Cardiac muscle cell (in vitro differentiated cells and primary cell): ENCODE data around the gene PDSS2. TPM values are rescaled to one million over a fixed set of nuclear protein-coding genes. Genes with fewer than 3 reads are reported as not detected.

Experiments used
- DNase-seq, 2 donors: peaks; one replicate each; pipeline versions ENCODE4 v3.0.0 to v3.0.0-alpha.2; 2010 to 2017; ENCODE audit warnings: low read depth in 1 of 2, low spot score in 1 of 2
- H3K27ac ChIP-seq: fragments of 200-600 bp; sonication (generic); 2 replicates; pipeline ENCODE4 v1.5.1; 2016
- H3K27me3 ChIP-seq: fragments of 200-600 bp; sonication (generic); 2 replicates; pipeline ENCODE4 v1.6.0; 2016; ENCODE audit warnings: control low read depth
- H3K36me3 ChIP-seq: fragments of 200-600 bp; sonication (generic); 2 replicates; pipeline ENCODE4 v1.5.1; 2016; ENCODE audit warnings: control low read depth
- H3K4me1 ChIP-seq: fragments of 200-600 bp; sonication (generic); 2 replicates; pipeline ENCODE4 v1.8.1; 2017; ENCODE audit warnings: low read depth, mild to moderate bottlenecking, mixed run types
- H3K4me3 ChIP-seq: fragments of 200-600 bp; sonication (generic); 2 replicates; pipeline ENCODE4 v1.5.1; 2016; ENCODE audit warnings: mild to moderate bottlenecking
- H3K9me3 ChIP-seq: fragments of 200-600 bp; sonication (generic); 2 replicates; pipeline ENCODE4 v1.5.1; 2017; ENCODE audit warnings: low read depth, mild to moderate bottlenecking, control low read depth
- CTCF ChIP-seq: IDR thresholded peaks from 2 replicates; pipeline ENCODE4 v1.5.1; 2012; ENCODE audit warnings: low read depth, mild to moderate bottlenecking, low read length
- polyA plus RNA-seq: library from polyadenylated mRNA; unstranded; fragments of >200 nt; fragmentation: Nextera tagmentation; extraction: Ambion mirVana; gene quantifications from 2 replicates; pipeline ENCODE4 v1.2.1, GENCODE V29; 2016
- total RNA-seq: library from RNA; depleted of rRNA; stranded (reverse); fragments of >200 nt; gene quantifications from 2 replicates; pipeline ENCODE4 v1.2.3, GENCODE V29; 2016

PDSS2 gene
- total and polyA plus RNA-seq, 2 experiments from 2014 or later = 12.3 to 19.4 TPM

GRCh38 chr6:107421696-107422256 is 37.6 kb downstream of the PDSS2 start:
- H3K36me3 ChIP-seq = no peaks in the 10 kb centered on the region
- no peak overlapping the region for H3K4me3 ChIP-seq
- H3K27me3 ChIP-seq = no peaks in the 10 kb centered on the region
- no peaks in the 10 kb centered on the region for H3K9me3 ChIP-seq
- H3K27ac ChIP-seq = no peak overlapping the region
- no peaks in the 10 kb centered on the region for H3K4me1 ChIP-seq
- DNase-seq = no peak
- TF ChIP-seq CTCF = no peak

- no peaks in the 10 kb centered on the region for H3K36me3 ChIP-seq
- H3K27ac ChIP-seq = no peak overlapping the region
- DNase-seq = peak in 1 of 2 donors; percentile 21
- TF ChIP-seq CTCF = no peak
- peaks cover 10% of the 10 kb centered on the region for H3K4me1 ChIP-seq
- no peaks in the 10 kb centered on the region for H3K9me3 ChIP-seq
- no peak overlapping the region for H3K4me3 ChIP-seq
- H3K27me3 ChIP-seq = no peaks in the 10 kb centered on the region
These were observed 39.6 kb downstream of the PDSS2 start for GRCh38 chr6:107419733-107420132.

- DNase-seq = peak in 1 of 2 donors; percentile 37
- H3K4me3 ChIP-seq = no peak overlapping the region
- peak; percentile 63 for TF ChIP-seq CTCF
These were observed 41.2 kb downstream of the PDSS2 start for GRCh38 chr6:107418118-107418517.

GRCh38 chr6:107416145-107416544 is 43.2 kb downstream of the PDSS2 start:
- H3K27me3 ChIP-seq = no peaks in the 10 kb centered on the region
- H3K4me3 ChIP-seq = no peak overlapping the region
- peak overlapping the region; percentile 95 for H3K27ac ChIP-seq
- DNase-seq = no peak
- H3K9me3 ChIP-seq = no peaks in the 10 kb centered on the region
- TF ChIP-seq CTCF = no peak
- no peaks in the 10 kb centered on the region for H3K36me3 ChIP-seq
- H3K4me1 ChIP-seq = peaks cover 24% of the 10 kb centered on the region

More at GRCh38 chr6:107418118-107418517, 41.2 kb downstream of the PDSS2 start:
- Histone ChIP-seq H3K27me3 (no peaks in the 10 kb centered on the region), H3K36me3 (no peaks in the 10 kb centered on the region), H3K4me1 (peaks cover 24% of the 10 kb centered on the region), H3K9me3 (no peaks in the 10 kb centered on the region), H3K27ac (no peak overlapping the region)

- H3K4me1 ChIP-seq = peaks cover 30% of the 10 kb centered on the region
- H3K9me3 ChIP-seq = no peaks in the 10 kb centered on the region
- peak overlapping the region; percentile 95 for H3K27ac ChIP-seq
- peak in 1 of 2 donors; percentile 52 for DNase-seq
- no peak overlapping the region for H3K4me3 ChIP-seq
- no peaks in the 10 kb centered on the region for H3K36me3 ChIP-seq
- TF ChIP-seq CTCF = no peak
- no peaks in the 10 kb centered on the region for H3K27me3 ChIP-seq
These were observed 45.3 kb downstream of the PDSS2 start for GRCh38 chr6:107413966-107414645.
